Mesenchymal stem cell (in vitro differentiated cells and primary cell): ENCODE data around the gene SLC16A6.
"Not testable (repeated sequence)": the region's sequence is repeated elsewhere in the genome, so short reads cannot be mapped to it uniquely, and the experiment has no call there.

Source experiments
- DNase-seq: peaks from one replicate; pipeline ENCODE4 v3.0.0-alpha.2; 2013
- H2AFZ ChIP-seq: one replicate; pipeline ENCODE4 v1.6.1; 2013; ENCODE audit warnings: low read depth, mild to moderate bottlenecking, control low read depth, inconsistent platforms, low read length, moderate library complexity
- H2AK5ac ChIP-seq: 2 replicates; pipeline ENCODE4 v1.6.1; 2013; ENCODE audit warnings: low read length, moderate library complexity, mild to moderate bottlenecking, inconsistent platforms; ENCODE audit not compliant: severe bottlenecking
- H2BK120ac ChIP-seq: one replicate; pipeline ENCODE4 v1.6.1; 2013; ENCODE audit warnings: low read depth, mild to moderate bottlenecking, inconsistent platforms, low read length, moderate library complexity
- H2BK12ac ChIP-seq, 2 experiments: one replicate each; pipeline ENCODE4 v1.6.1; 2013; ENCODE audit warnings: inconsistent platforms in 2 of 2, low read length in 2 of 2, mild to moderate bottlenecking in 2 of 2, moderate library complexity in 2 of 2, control low read depth in 1 of 2
- H2BK15ac ChIP-seq: one replicate; pipeline ENCODE4 v1.6.1; 2013; ENCODE audit warnings: mild to moderate bottlenecking, low read depth, inconsistent platforms; ENCODE audit not compliant: poor library complexity, severe bottlenecking
- H2BK5ac ChIP-seq: 2 replicates; pipeline ENCODE4 v1.6.1; 2013; ENCODE audit warnings: low read depth, mild to moderate bottlenecking, low read length, control low read depth, inconsistent platforms; ENCODE audit not compliant: poor library complexity, severe bottlenecking
- H3K14ac ChIP-seq, 2 experiments: one replicate each; pipeline ENCODE4 v1.6.1; 2013; ENCODE audit warnings: inconsistent platforms in 2 of 2, low read length in 2 of 2, control low read depth in 1 of 2, mild to moderate bottlenecking in 1 of 2, moderate library complexity in 1 of 2
- H3K18ac ChIP-seq, 2 experiments: one replicate each; pipeline ENCODE4 v1.6.1; 2013; ENCODE audit warnings: inconsistent platforms in 2 of 2, low read length in 2 of 2, control low read depth in 1 of 2, low read depth in 1 of 2, mild to moderate bottlenecking in 1 of 2
- H3K23ac ChIP-seq, 2 experiments: one replicate each; pipeline ENCODE4 v1.6.1; 2013; ENCODE audit warnings: inconsistent platforms in 2 of 2, low read length in 2 of 2, mild to moderate bottlenecking in 2 of 2, moderate library complexity in 2 of 2, control low read depth in 1 of 2
- H3K27ac ChIP-seq: 2 replicates; pipeline ENCODE4 v1.5.1; 2013; ENCODE audit warnings: mild to moderate bottlenecking, moderate library complexity, low read length, control low read depth, inconsistent platforms; ENCODE audit not compliant: poor library complexity, severe bottlenecking
- H3K27me3 ChIP-seq, 2 experiments: 2 replicates each; pipeline versions ENCODE4 v1.6.1 to v1.7.0; 2013; ENCODE audit warnings: low read length in 2 of 2, mild to moderate bottlenecking in 2 of 2, moderate library complexity in 2 of 2, control low read depth in 1 of 2, inconsistent platforms in 1 of 2; ENCODE audit not compliant: control insufficient read depth in 1 of 2, insufficient read depth in 1 of 2
- H3K36me3 ChIP-seq, 2 experiments: 2 replicates each; pipeline versions ENCODE4 v1.6.1 to v1.7.0; 2013; ENCODE audit warnings: low read length in 2 of 2, control low read depth in 1 of 2, inconsistent platforms in 1 of 2, low read depth in 1 of 2, mild to moderate bottlenecking in 1 of 2; ENCODE audit not compliant: insufficient read depth in 2 of 2, control insufficient read depth in 1 of 2
- H3K4ac ChIP-seq, 2 experiments: one replicate each; pipeline ENCODE4 v1.6.1; 2013; ENCODE audit warnings: inconsistent platforms in 2 of 2, low read length in 2 of 2, mild to moderate bottlenecking in 2 of 2, moderate library complexity in 2 of 2, control low read depth in 1 of 2, low read depth in 1 of 2
- H3K4me1 ChIP-seq: 2 replicates; pipeline ENCODE4 v1.6.1; 2013; ENCODE audit warnings: low read depth, low read length, control low read depth; ENCODE audit not compliant: control insufficient read depth, insufficient read depth
- H3K4me2 ChIP-seq: 2 replicates; pipeline ENCODE4 v1.6.1; 2013; ENCODE audit warnings: low read length, mild to moderate bottlenecking, inconsistent platforms; ENCODE audit not compliant: poor library complexity, severe bottlenecking
- H3K4me3 ChIP-seq, 2 experiments: 2 replicates each; pipeline versions ENCODE4 v1.5.1 to v1.7.0; 2013; ENCODE audit warnings: low read length in 2 of 2, mild to moderate bottlenecking in 2 of 2, control low read depth in 1 of 2, low read depth in 1 of 2; ENCODE audit not compliant: insufficient read depth in 1 of 2
- H3K79me1 ChIP-seq: replicated peaks from 2 replicates; pipeline ENCODE4 v1.6.1; 2013; ENCODE audit warnings: mild to moderate bottlenecking, control low read depth, low read length, inconsistent platforms; ENCODE audit not compliant: poor library complexity, severe bottlenecking
- H3K9ac ChIP-seq: 2 replicates; pipeline ENCODE4 v1.7.0; 2013; ENCODE audit warnings: mild to moderate bottlenecking, low read length, moderate library complexity
- H3K9me3 ChIP-seq: 2 replicates; pipeline ENCODE4 v1.7.0; 2013; ENCODE audit warnings: mild to moderate bottlenecking, low read length; ENCODE audit not compliant: control insufficient read depth
- H4K8ac ChIP-seq: one replicate; pipeline ENCODE4 v1.6.1; 2013; ENCODE audit warnings: inconsistent platforms, mild to moderate bottlenecking, low read length, moderate library complexity
- H4K91ac ChIP-seq: one replicate; pipeline ENCODE4 v1.6.1; 2013; ENCODE audit warnings: mild to moderate bottlenecking, low read length, inconsistent platforms
- WGBS: methylation state at CpG from one replicate; pipeline ENCODE4 v1.1.7; 2013; ENCODE audit warnings: mixed read lengths; 5-methylcytosine and 5-hydroxymethylcytosine counted together

Gene SLC16A6

DNA sequence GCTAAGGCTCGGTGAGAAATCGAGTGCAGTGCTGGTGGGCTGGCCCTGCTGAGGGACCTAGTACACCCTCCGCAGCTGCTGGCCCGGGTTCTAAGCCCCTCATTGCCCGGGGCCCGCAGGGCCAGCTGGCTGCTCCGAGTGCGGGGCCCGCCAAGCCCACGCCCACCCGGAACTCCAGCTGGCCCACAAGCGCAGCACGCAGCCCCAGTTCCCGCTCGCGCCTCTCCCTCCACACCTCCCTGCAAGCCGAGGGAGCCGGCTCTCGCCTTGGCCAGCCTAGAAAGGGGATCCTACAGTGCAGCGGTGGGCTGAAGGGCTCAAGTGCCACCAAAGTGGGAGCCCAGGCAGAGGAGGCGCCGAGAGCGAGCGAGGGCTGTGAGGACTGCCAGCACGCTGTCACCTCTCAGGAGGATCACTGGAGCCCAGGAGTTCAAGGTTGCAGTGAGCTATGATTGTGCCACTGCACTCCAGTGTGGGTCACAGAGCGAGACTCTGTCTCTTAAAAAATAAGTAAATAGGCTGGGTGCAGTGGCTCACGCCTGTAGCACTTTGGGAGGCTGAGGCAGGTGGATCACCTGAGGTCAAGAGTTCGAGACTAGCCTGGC is 18.2 kb upstream of the SLC16A6 start:
- H3K27me3 ChIP-seq, H2AK5ac ChIP-seq, H4K8ac ChIP-seq, H3K9ac ChIP-seq, H3K4me3 ChIP-seq, H3K4me2 ChIP-seq, H3K79me1 ChIP-seq, H2AFZ ChIP-seq, H3K36me3 ChIP-seq, H3K4me1 ChIP-seq, H3K9me3 ChIP-seq, H2BK5ac ChIP-seq, H2BK15ac ChIP-seq, H3K23ac ChIP-seq, H3K27ac ChIP-seq, DNase-seq, H4K91ac ChIP-seq, H3K14ac ChIP-seq, H2BK120ac ChIP-seq, H3K4ac ChIP-seq, H3K18ac ChIP-seq: not testable (repeated sequence)
- peak overlapping the region in 1 of 2 experiments; percentile 43 for H2BK12ac ChIP-seq
- 94% methylated on average over 27 of the region's 28 CpGs for WGBS

- H4K8ac ChIP-seq, H3K27me3 ChIP-seq, H3K79me1 ChIP-seq, DNase-seq, H3K36me3 ChIP-seq, H2AK5ac ChIP-seq, H3K27ac ChIP-seq, H3K18ac ChIP-seq, H2BK15ac ChIP-seq, H3K9ac ChIP-seq, H3K9me3 ChIP-seq, H2AFZ ChIP-seq, H3K4ac ChIP-seq, H2BK120ac ChIP-seq, H4K91ac ChIP-seq, H3K4me1 ChIP-seq, H3K4me2 ChIP-seq, H2BK12ac ChIP-seq, H3K4me3 ChIP-seq, H2BK5ac ChIP-seq, H3K14ac ChIP-seq, H3K23ac ChIP-seq: not testable (repeated sequence)
- 99% methylated on average over 4 of the region's 7 CpGs for WGBS
These were observed 17.6 kb upstream of the SLC16A6 start for GRCh38 chr17:68308486-68308885.

GRCh38 chr17:68307443-68307842 is 16.5 kb upstream of the SLC16A6 start:
- no peak overlapping the region for H3K4me3 ChIP-seq
- H2AK5ac ChIP-seq = no peak overlapping the region
- H3K36me3 ChIP-seq = peaks cover 0 to 3% of the 10 kb centered on the region in 2 experiments
- DNase-seq = no peak
- H3K4me1 ChIP-seq = peaks cover 5% of the 10 kb centered on the region
- WGBS = 96% methylated on average over 7 of the region's 8 CpGs
- H3K14ac ChIP-seq = no peak overlapping the region
- peaks cover 5% of the 10 kb centered on the region for H3K9me3 ChIP-seq
- no peak overlapping the region for H3K4me2 ChIP-seq
- H3K18ac ChIP-seq = no peak overlapping the region
- H4K8ac ChIP-seq = no peak overlapping the region
- no peak overlapping the region for H3K27ac ChIP-seq
- H3K27me3 ChIP-seq = no peaks in the 10 kb centered on the region
- H3K23ac ChIP-seq = no peak overlapping the region
- H2BK5ac ChIP-seq = no peak overlapping the region
- no peak overlapping the region for H4K91ac ChIP-seq
- no peaks in the 10 kb centered on the region for H3K79me1 ChIP-seq
- no peak overlapping the region for H2BK15ac ChIP-seq
- H2AFZ ChIP-seq = no peak overlapping the region
- no peak overlapping the region for H2BK120ac ChIP-seq
- no peak overlapping the region for H3K4ac ChIP-seq
- no peak overlapping the region for H3K9ac ChIP-seq
- no peak overlapping the region for H2BK12ac ChIP-seq

- Histone ChIP-seq H3K9ac (no peak overlapping the region), H3K14ac (no peak overlapping the region), H3K4me3 (no peak overlapping the region), H3K27me3 (peaks cover 0 to under 1% of the 10 kb centered on the region in 2 experiments), H3K4me1 (peaks cover 5% of the 10 kb centered on the region), H3K18ac (no peak overlapping the region), H3K4ac (no peak overlapping the region), H3K9me3 (peaks cover 5% of the 10 kb centered on the region), H3K27ac (no peak overlapping the region), H3K23ac (no peak overlapping the region), H2BK12ac (no peak overlapping the region), H3K36me3 (peaks cover 0 to 3% of the 10 kb centered on the region in 2 experiments), H3K79me1 (no peaks in the 10 kb centered on the region), H2AK5ac (no peak overlapping the region), H3K4me2 (no peak overlapping the region), H2AFZ (no peak overlapping the region), H4K91ac (no peak overlapping the region), H2BK5ac (no peak overlapping the region), H2BK120ac (no peak overlapping the region), H4K8ac (no peak overlapping the region), H2BK15ac (no peak overlapping the region)
- no peak for DNase-seq
- 79% methylated on average over 6 of the region's 6 CpGs for WGBS
These were observed 15.9 kb upstream of the SLC16A6 start for GRCh38 chr17:68306819-68307218.
